ACC112 (cell line): ENCODE data around the gene HPX.

ENCODE experiments used
- H2AFZ ChIP-seq: fragments of 200-600 bp; sonication (generic); one replicate; pipeline ENCODE4 v1.6.0; 2017; ENCODE audit warnings: antibody characterized with exemption, low read length; ENCODE audit not compliant: unreplicated experiment
- H3K27ac ChIP-seq: fragments of 200-600 bp; sonication (generic); 2 replicates; pipeline ENCODE4 v1.5.1; 2014; ENCODE audit warnings: low read depth, mild to moderate bottlenecking, antibody characterized with exemption, low read length, moderate library complexity
- H3K27me3 ChIP-seq: fragments of 200-600 bp; sonication (generic); 2 replicates; pipeline ENCODE4 v1.6.1; 2014; ENCODE audit warnings: mild to moderate bottlenecking, antibody characterized with exemption, low read length, moderate library complexity, mixed read lengths; ENCODE audit not compliant: insufficient read depth
- H3K36me3 ChIP-seq: fragments of 200-600 bp; sonication (generic); 2 replicates; pipeline ENCODE4 v1.6.1; 2016; ENCODE audit warnings: mild to moderate bottlenecking, antibody characterized with exemption, low read length, moderate library complexity, mixed read lengths; ENCODE audit not compliant: insufficient read depth
- H3K4me1 ChIP-seq: fragments of 200-600 bp; sonication (generic); one replicate; pipeline ENCODE4 v1.6.1; 2016; ENCODE audit warnings: low read length, mixed read lengths; ENCODE audit not compliant: insufficient read depth, unreplicated experiment, control insufficient read depth
- H3K4me3 ChIP-seq: fragments of 200-600 bp; sonication (generic); 2 replicates; pipeline ENCODE4 v1.5.1; 2014; ENCODE audit warnings: mild to moderate bottlenecking, low read depth, low read length
- H3K79me2 ChIP-seq: fragments of 200-600 bp; sonication (generic); one replicate; pipeline ENCODE4 v1.6.0; 2016; ENCODE audit warnings: low read length; ENCODE audit not compliant: control insufficient read depth, unreplicated experiment, insufficient read depth

The HPX gene

DNA sequence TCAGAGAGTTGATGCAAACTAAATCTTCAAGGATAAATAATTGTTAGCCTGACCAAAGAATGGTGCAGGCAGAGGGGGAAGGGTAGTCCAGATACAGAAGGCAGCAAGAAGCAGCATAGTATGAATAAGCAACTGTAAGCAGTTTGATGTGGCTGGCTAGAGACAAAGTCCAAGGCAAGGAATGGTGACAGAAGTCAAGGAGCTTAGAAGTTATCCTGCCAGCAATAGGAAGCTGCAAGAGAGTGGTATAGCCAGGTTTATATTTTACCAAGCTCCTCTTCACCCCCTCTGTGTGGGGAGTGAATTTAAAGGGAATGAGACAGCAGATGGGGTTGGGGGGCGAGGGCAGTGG is 18.3 kb upstream of the HPX start:
- H3K27me3 ChIP-seq: no peaks in the 10 kb centered on the region
- H3K36me3 ChIP-seq: peaks cover 9% of the 10 kb centered on the region; the same call in 1 of the 2 replicates

GRCh38 chr11:6458352-6459098 is 17.7 kb upstream of the HPX start:
- no peaks in the 10 kb centered on the region for H3K79me2 ChIP-seq
- H3K27ac ChIP-seq: no peak overlapping the region
- no peaks in the 10 kb centered on the region for H3K4me1 ChIP-seq
- no peak overlapping the region for H2AFZ ChIP-seq
- H3K4me3 ChIP-seq: no peak overlapping the region
- peaks cover 12% of the 10 kb centered on the region; the same call in 1 of the 2 replicates for H3K36me3 ChIP-seq
- H3K27me3 ChIP-seq: no peaks in the 10 kb centered on the region

More for the DNA sequence above, 18.3 kb upstream of the HPX start:
- no peak overlapping the region for H3K4me3 ChIP-seq
- H3K4me1 ChIP-seq: no peaks in the 10 kb centered on the region
- no peak overlapping the region for H3K27ac ChIP-seq
- no peak overlapping the region for H2AFZ ChIP-seq
- no peaks in the 10 kb centered on the region for H3K79me2 ChIP-seq

DNA sequence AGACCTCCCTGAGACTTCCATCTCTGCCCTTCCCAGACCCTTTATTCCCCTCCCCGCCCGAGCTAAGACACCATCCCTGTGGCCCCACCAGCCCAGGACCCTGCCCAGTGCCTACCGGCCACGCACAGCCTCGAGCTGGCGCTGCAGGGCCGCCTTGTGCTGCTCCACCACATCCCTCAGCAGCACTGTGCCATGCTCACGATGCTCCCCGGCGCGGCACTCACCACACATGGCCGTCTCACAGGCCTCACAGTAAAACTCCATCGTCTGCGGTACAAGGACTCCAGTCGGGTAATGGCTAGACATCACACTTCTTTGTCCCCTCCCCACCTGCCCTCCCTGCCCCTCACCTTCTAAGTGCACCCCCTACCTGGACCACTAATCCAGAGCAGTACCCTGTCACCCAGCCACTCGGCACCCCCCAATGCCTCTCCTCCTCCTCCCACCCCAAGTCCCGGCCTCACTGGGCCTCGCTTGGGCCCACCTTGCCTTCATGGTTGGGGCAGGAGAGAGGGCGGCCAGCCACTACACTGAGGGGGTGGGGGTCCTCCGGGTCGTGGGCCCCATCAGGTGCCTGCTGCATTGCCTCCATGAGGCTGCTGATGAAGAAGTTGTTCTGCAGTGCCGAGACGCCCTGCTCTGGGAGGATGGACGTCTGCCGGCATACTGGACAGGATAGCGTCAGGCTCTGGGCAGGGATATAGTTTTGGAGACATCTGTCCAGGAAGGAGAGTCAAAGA is 17.0 kb upstream of the HPX start:
- H2AFZ ChIP-seq: no peak overlapping the region
- no peaks in the 10 kb centered on the region for H3K79me2 ChIP-seq
- H3K4me3 ChIP-seq: no peak overlapping the region
- peaks cover 17% of the 10 kb centered on the region; the same call in 1 of the 2 replicates for H3K36me3 ChIP-seq
- H3K4me1 ChIP-seq: peaks cover under 1% of the 10 kb centered on the region
- H3K27me3 ChIP-seq: no peaks in the 10 kb centered on the region
- H3K27ac ChIP-seq: no peak overlapping the region

DNA sequence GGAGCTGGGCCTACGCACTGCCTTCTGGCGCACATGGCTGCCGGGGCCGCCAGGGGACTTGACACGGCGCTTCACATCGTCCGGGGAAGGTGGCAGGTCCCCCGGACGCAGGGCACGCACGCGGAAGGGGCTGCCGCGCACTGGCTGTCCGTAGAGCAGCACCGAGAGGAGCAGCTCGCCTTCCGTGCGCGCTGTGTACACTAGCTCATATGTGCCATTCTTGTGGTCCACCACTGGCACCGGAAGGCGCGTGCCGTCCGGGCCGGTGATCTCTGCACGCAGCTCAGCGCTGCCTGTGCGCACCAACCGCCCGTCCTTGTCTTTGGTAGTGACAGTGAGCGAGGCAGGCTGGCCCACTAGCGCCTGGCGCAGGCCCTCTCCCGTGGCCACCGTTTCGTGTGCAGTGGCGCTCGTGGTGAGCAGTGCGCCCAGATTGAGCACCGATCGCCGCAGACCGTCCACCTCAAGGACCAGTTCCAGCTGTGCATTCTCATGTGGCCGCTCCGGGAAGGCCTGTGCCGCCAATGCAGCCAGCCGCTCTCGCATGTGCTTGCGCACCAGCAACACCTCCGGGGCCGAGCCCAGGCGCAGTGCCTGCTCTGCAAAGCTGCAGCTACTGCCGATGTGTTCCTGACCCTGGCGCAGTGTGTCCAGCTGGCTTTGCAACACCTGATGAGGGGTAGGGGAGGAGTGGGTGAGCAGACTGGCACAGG is 15.7 kb upstream of the HPX start:
- Histone ChIP-seq H3K79me2 (no peaks in the 10 kb centered on the region), H3K4me3 (no peak overlapping the region), H3K27me3 (no peaks in the 10 kb centered on the region), H3K27ac (no peak overlapping the region), H3K36me3 (peaks cover 20% of the 10 kb centered on the region; the same call in 1 of the 2 replicates), H3K4me1 (peaks cover 9% of the 10 kb centered on the region), H2AFZ (no peak overlapping the region)

- Histone ChIP-seq H3K27ac (no peak overlapping the region), H3K4me1 (peaks cover 9% of the 10 kb centered on the region), H3K36me3 (peaks cover 30% of the 10 kb centered on the region; the same call in 1 of the 2 replicates), H3K27me3 (no peaks in the 10 kb centered on the region), H2AFZ (no peak overlapping the region), H3K79me2 (no peaks in the 10 kb centered on the region), H3K4me3 (no peak overlapping the region)
These were observed 14.3 kb upstream of the HPX start for GRCh38 chr11:6455070-6455469.

- Histone ChIP-seq H3K36me3 (peaks cover 30% of the 10 kb centered on the region; the same call in 1 of the 2 replicates), H3K4me3 (no peak overlapping the region), H3K79me2 (no peaks in the 10 kb centered on the region), H2AFZ (no peak overlapping the region), H3K27me3 (no peaks in the 10 kb centered on the region), H3K4me1 (peaks cover 9% of the 10 kb centered on the region), H3K27ac (no peak overlapping the region)
These were observed 12.4 kb upstream of the HPX start for GRCh38 chr11:6453152-6453551.

GRCh38 chr11:6452219-6452618 is 11.4 kb upstream of the HPX start:
- H3K27ac ChIP-seq: no peak overlapping the region
- H3K4me1 ChIP-seq: peaks cover 9% of the 10 kb centered on the region
- H3K36me3 ChIP-seq: peaks cover 30% of the 10 kb centered on the region; the same call in 1 of the 2 replicates

GRCh38 chr11:6448574-6448973 is 7.8 kb upstream of the HPX start:
- Histone ChIP-seq H3K79me2 (no peaks in the 10 kb centered on the region), H3K27ac (no peak overlapping the region), H3K4me1 (peaks cover 9% of the 10 kb centered on the region), H3K36me3 (peaks cover 19% of the 10 kb centered on the region; the same call in 1 of the 2 replicates), H3K27me3 (no peaks in the 10 kb centered on the region), H3K4me3 (no peak overlapping the region), H2AFZ (no peak overlapping the region)

More at GRCh38 chr11:6452219-6452618, 11.4 kb upstream of the HPX start:
- no peak overlapping the region for H2AFZ ChIP-seq
- H3K79me2 ChIP-seq: no peaks in the 10 kb centered on the region
- no peak overlapping the region for H3K4me3 ChIP-seq
- H3K27me3 ChIP-seq: no peaks in the 10 kb centered on the region

- Histone ChIP-seq H3K4me3 (no peak overlapping the region), H3K4me1 (no peaks in the 10 kb centered on the region), H3K27ac (no peak overlapping the region), H3K79me2 (no peaks in the 10 kb centered on the region), H3K36me3 (no peaks in the 10 kb centered on the region), H2AFZ (no peak overlapping the region), H3K27me3 (no peaks in the 10 kb centered on the region)
These were observed 2.6 kb upstream of the HPX start for GRCh38 chr11:6443269-6444003.

DNA sequence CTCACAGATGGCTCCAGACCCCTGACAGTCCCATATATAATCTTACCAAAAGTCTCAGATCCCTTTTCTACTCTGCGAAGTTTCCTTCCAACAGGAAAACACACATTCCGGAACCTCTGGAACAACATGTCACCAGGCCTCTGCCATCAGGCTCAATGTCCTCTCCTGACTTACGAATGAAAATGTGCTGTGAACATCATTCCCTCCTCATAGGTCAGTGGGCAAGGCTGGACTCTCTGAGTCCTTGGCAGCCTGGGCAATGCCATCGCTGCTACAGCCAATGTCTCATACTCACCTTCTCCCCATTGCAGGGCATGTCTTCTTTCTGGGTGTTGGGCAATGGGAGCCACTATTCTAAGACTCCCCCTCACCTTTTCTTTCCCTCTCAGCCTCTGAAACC is 1.7 kb upstream of the HPX start:
- Histone ChIP-seq H3K27ac (no peak overlapping the region), H3K36me3 (no peaks in the 10 kb centered on the region), H3K79me2 (no peaks in the 10 kb centered on the region), H2AFZ (no peak overlapping the region), H3K27me3 (no peaks in the 10 kb centered on the region), H3K4me3 (no peak overlapping the region), H3K4me1 (no peaks in the 10 kb centered on the region)
